ENCODE results near the gene EIF5B.
"Not testable (repeated sequence)": the region's sequence is repeated elsewhere in the genome, so short reads cannot be mapped to it uniquely, and the experiment has no call there.

The EIF5B gene, protein sequence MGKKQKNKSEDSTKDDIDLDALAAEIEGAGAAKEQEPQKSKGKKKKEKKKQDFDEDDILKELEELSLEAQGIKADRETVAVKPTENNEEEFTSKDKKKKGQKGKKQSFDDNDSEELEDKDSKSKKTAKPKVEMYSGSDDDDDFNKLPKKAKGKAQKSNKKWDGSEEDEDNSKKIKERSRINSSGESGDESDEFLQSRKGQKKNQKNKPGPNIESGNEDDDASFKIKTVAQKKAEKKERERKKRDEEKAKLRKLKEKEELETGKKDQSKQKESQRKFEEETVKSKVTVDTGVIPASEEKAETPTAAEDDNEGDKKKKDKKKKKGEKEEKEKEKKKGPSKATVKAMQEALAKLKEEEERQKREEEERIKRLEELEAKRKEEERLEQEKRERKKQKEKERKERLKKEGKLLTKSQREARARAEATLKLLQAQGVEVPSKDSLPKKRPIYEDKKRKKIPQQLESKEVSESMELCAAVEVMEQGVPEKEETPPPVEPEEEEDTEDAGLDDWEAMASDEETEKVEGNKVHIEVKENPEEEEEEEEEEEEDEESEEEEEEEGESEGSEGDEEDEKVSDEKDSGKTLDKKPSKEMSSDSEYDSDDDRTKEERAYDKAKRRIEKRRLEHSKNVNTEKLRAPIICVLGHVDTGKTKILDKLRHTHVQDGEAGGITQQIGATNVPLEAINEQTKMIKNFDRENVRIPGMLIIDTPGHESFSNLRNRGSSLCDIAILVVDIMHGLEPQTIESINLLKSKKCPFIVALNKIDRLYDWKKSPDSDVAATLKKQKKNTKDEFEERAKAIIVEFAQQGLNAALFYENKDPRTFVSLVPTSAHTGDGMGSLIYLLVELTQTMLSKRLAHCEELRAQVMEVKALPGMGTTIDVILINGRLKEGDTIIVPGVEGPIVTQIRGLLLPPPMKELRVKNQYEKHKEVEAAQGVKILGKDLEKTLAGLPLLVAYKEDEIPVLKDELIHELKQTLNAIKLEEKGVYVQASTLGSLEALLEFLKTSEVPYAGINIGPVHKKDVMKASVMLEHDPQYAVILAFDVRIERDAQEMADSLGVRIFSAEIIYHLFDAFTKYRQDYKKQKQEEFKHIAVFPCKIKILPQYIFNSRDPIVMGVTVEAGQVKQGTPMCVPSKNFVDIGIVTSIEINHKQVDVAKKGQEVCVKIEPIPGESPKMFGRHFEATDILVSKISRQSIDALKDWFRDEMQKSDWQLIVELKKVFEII

GRCh38 chr2:99337113-99338028 lies at the start of gene EIF5B:
TSS of gene EIF5B (plus strand) at chr2:99337389. CDS start at chr2:99337555, 166 bp downstream.
- DNase-seq (ENCODE audit: low read depth in 2 of 3, low spot score in 2 of 3), result peak; percentile 69 to 92 (median 73)

DNA sequence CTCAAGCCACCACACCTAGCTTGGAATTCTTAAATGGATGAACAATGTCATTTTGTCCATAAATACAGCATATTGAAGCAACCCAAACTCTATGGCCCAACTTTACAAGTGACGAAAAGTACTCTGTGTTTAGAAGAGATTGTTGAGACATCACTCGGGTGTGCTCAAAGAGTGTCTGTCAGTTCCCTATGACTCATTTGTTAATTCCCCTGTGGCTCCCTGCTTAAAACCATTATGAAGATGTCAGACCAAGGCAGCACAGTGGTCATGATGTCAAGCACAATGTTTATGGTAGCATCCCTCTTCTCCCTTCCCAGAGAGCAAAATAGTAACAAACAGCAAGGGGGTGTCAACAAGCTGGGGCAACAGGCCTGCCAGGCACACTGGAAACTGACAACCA lies 39.2 kb upstream of the EIF5B start:
- no peak for DNase-seq (ENCODE audit: low read depth in 2 of 3, low spot score in 2 of 3)

- no peak for DNase-seq (ENCODE audit: low read depth in 2 of 3, low spot score in 2 of 3)
Measured at GRCh38 chr2:99299580-99299979, 37.6 kb upstream of the EIF5B start.

- DNase-seq (ENCODE audit: low read depth in 2 of 3, low spot score in 2 of 3), result not testable (repeated sequence)
Measured at GRCh38 chr2:99301097-99301496, 36.1 kb upstream of the EIF5B start, which contains the start of gene LYG1. TSS of gene LYG1 (minus strand) at chr2:99301197. CDS start at chr2:99295670, 5,527 bp downstream.

DNA sequence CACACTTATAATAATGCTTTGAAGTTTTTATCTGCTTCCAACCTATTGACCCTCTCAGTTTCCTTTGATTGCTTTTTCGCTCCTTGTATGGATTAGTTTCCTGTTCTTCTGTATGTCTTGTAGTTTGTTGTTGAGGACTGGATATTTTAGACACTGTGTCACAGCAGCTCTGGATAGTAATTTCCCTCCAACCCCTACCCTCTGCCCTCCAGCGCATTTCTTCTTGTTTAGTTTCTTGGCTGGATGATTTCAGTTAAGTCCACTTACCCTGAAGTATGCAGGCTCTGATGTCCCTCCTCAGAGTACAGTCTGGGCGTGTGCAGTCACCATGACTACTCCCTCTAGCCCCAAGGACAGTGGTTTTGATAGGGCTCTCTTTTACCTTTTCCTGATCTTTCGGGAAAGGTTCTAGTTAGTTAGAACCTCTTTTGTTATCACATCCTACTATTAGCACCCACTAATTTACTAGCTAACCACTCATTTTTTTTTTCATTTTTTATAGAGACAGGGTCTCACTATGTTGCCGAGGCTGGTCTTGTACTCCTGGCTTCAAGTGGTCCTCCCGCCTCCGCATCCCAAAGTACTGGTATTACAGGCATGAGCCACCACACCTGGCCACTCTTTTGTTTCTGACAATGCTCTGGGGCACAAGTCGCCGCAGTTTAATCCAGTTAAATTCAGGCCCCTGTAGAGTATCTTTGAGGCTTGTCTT lies 19.9 kb upstream of the EIF5B start:
- DNase-seq (ENCODE audit: low read depth in 2 of 3, low spot score in 2 of 3), result no peak

DNA sequence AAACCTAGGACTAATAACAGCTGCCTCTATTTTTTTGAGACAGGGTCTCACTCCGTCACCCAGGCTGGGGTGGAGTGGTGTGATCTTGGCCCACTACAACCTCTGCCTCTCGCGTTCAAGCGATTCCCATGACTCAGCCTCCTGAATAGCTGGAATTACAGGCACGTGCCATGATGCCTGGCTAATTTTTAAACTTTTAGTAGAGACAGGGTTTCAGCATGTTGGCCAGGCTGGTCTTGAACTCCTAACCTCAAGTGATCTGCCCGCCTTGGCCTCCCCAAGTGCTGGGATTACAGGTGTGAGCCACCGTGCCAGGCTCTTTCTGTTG lies 19.4 kb upstream of the EIF5B start:
- not testable (repeated sequence) for DNase-seq (ENCODE audit: low read depth in 2 of 3, low spot score in 2 of 3)

- no peak for DNase-seq (ENCODE audit: low read depth in 2 of 3, low spot score in 2 of 3)
Measured at GRCh38 chr2:99325384-99325783, 11.8 kb upstream of the EIF5B start.

DNA sequence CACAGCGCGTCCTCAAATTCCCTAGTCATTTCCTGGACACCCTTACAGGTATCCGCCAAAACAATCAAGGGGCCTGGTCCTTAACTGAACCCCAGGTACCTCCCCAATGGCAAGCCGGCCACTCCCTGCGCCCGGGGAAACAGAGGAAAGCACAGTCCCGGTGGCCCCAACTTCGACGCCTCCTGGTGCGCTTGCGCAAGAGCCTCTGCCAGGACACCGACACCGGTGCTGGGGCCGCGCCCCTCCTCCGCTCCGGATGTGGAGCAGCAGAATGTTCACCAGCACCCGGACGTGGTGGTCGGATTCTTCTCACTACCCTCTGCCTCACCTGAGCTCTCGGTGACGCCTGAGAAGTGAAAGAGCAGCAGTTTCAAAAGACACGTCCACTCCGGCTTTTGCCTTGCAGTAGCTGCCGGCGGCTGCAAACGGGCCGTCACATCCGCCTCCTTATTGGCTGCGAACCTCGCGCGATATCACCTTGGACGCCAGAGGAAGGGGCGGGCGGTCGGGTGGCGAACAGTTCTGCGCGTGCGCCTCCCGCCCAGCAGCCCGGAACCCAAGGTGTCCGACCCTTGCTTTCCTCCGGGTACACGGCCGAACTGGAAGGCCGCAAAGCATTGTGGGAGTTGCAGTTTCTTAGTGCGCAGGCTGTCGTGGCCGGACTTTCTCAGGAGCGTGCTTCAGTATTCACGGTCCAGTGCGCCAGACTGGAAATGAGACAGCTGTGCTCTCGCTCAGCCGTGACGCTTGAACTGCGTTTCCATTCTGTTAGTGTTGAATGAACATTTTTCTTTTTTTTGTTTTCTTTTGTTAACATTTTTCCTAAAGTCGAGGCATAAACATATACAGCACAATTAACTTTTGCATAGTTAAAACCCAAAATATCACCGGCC lies 1.0 kb upstream of the EIF5B start, which contains the start of gene TXNDC9:
TSS of gene TXNDC9 (minus strand) at position 423 of the 893 bp plus-strand sequence. CDS start 3,123 bp downstream, outside the sequence.
- DNase-seq (ENCODE audit: low read depth in 2 of 3, low spot score in 2 of 3), result peak; percentile 68 to 94 (median 89)

DNA sequence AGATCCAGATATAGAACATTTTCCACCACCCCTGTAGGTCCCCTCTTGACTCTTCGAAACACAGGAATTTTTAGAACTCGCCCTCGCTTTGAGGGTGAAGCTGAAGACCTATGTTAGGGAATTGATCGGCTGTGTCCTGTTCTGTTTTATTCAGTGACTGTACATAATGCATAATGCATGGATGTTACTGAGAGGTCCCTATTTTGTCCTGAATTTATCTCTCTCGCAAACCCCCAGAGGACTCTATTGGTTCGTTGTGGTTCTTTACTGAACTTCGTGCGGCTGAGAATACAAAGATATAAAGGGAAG lies 431 bp upstream of the EIF5B start:
- DNase-seq (ENCODE audit: low read depth in 2 of 3, low spot score in 2 of 3), result peak in 1 of 3 experiments; percentile 6

- peak in 1 of 3 experiments; percentile 4 for DNase-seq (ENCODE audit: low read depth in 2 of 3, low spot score in 2 of 3)
Measured at GRCh38 chr2:99338029-99338585, 918 bp downstream of the EIF5B start.

DNA sequence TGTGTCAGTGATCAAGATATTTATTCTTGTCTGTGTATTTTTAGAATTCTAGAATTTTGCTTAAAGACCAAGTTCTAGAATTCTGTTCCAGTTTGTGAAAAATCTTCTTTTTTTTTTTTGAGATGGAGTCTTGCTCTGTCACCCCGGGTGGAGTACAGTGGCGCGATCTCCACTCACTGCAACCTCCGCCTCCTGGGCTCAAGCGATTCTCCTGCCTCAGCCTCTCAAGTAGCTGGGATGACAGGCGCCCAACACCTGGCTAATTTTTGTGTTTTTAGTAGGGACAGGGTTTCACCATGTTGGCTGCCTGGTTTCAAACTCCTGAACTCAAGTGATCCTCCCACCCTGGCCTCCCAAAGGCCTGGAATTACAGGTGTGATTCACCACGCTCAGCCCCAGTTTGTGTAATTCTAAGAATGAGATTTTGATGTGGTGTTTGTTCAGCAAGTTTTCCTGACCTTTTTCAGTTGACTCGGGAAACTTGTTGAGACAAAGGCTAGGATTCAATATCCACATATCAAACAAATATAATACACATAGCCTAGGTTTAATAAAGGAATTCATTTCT lies 3.6 kb downstream of the EIF5B start:
- DNase-seq (ENCODE audit: low read depth in 2 of 3, low spot score in 2 of 3), result no peak

DNA sequence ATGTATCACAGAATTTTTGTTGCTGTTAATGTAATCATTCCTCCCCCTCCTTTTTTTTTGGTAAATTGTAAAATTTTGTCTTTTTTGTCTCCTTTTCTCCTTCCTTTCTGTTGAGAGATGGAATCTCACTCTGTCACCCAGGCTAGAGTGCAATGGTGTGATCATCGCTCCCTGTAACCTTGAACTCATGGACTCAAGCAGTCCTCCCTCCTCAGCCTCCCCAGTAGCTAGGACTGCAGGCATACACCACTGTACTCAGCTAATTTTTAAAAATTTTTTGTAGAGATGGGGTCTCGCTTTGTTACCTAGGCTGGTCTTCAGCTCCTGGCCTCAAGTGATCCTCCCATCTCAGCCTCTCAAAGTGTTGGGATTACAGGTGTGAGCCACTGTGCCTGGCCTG lies 5.3 kb downstream of the EIF5B start:
- DNase-seq (ENCODE audit: low read depth in 2 of 3, low spot score in 2 of 3), result no peak

DNA sequence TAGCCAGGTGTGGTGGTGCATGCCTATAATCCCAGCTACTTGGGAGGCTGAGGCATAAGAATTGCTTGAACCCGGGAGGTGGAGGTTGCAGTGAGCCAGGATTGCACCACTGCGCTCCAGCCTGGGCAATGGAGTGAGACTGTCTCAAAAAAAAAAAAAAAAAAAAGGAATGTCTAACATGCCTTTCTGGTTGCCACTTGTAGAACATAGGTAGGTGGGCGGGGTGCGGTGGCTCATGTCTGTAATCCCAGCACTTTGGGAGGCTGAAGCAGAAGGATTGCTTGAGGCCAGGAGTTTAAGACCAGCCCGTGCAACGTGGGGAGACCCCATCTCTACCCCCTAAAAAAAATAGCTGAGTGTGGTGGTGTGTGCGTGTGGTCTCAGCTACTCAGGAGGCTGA lies 8.3 kb downstream of the EIF5B start:
- DNase-seq (ENCODE audit: low read depth in 2 of 3, low spot score in 2 of 3), result not testable (repeated sequence)

DNA sequence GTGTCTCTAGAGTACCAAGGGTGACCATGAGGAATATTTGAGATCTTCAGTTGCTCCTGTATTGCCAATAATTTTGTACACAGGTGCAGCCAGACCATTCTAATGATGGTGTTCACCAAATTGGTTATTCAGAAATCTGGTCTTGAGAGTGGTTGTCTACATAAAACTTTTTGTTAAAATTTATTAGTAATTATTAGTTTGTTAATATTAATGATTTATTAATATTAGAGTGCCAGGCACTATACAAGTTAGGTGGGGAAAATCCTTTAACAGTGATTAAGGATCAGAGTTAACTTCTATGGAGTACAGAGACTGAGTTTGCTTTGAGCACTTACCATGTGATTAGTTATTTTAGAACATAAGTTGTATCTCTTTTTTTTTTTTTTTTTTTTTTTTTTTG lies 9.0 kb downstream of the EIF5B start:
- no peak for DNase-seq (ENCODE audit: low read depth in 2 of 3, low spot score in 2 of 3)

DNA sequence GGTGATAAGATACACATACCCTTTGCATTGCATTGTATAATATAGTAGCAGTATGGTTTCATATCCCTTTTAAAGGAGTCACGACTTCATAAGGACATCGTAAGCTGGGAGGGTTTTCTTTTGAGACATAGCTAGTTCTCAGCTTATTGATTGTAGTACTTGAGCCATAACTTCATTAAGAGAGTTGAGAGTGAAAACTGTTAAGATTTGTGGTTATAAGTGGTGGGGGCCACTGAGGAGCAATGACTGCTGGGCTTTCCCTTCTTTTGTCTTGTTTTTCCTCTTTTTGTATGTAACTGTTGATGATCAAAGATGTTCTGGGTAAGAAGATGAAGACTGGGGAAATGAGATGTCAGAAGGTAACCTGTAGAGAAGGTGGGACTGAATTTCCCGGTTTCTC lies 11.0 kb downstream of the EIF5B start:
- no peak for DNase-seq (ENCODE audit: low read depth in 2 of 3, low spot score in 2 of 3)

- DNase-seq (ENCODE audit: low read depth in 2 of 3, low spot score in 2 of 3), result no peak
Measured at GRCh38 chr2:99350194-99350593, 13.0 kb downstream of the EIF5B start.

- no peak for DNase-seq (ENCODE audit: low read depth in 2 of 3, low spot score in 2 of 3)
Measured at GRCh38 chr2:99354070-99354469, 16.9 kb downstream of the EIF5B start.

GRCh38 chr2:99354825-99355224 lies 17.6 kb downstream of the EIF5B start:
- DNase-seq (ENCODE audit: low read depth in 2 of 3, low spot score in 2 of 3), result not testable (repeated sequence)
